OCI-LY3 (cell line): ENCODE data around the gene MRPL12.

Source experiments
- H2AFZ ChIP-seq: fragments of 200-600, 300-600 bp; shearing (Covaris generic); 2 replicates; pipeline ENCODE4 v1.6.0; 2014; ENCODE audit warnings: antibody characterized with exemption, low read depth, low read length
- H3K27ac ChIP-seq: fragments of 200-600, 300-600 bp; sonication (generic); 2 replicates; pipeline ENCODE4 v1.5.1; 2014; ENCODE audit warnings: mild to moderate bottlenecking, low read length, moderate library complexity, mixed read lengths
- H3K27me3 ChIP-seq: fragments of 200-600, 300-600 bp; sonication (generic); 2 replicates; pipeline ENCODE4 v1.6.1; 2014; ENCODE audit warnings: low read depth, low read length, mixed read lengths
- H3K36me3 ChIP-seq: fragments of 200-600, 300-600 bp; sonication (generic); replicated peaks from 2 replicates; pipeline ENCODE3; 2014; ENCODE audit warnings: low read depth, low read length, mixed read lengths
- H3K4me1 ChIP-seq: fragments of 300-600, 200-600 bp; sonication (generic); 2 replicates; pipeline ENCODE4 v1.6.1; 2014; ENCODE audit warnings: low read length, mixed read lengths
- H3K4me2 ChIP-seq: fragments of 200-600, 300-600 bp; sonication (generic); 2 replicates; pipeline ENCODE4 v1.6.1; 2014; ENCODE audit warnings: low read length, mixed read lengths
- H3K4me3 ChIP-seq: fragments of 300-600, 200-600 bp; sonication (generic); 2 replicates; pipeline ENCODE4 v1.5.1; 2014; ENCODE audit warnings: antibody characterized with exemption, mild to moderate bottlenecking, low read length, moderate library complexity
- H3K79me2 ChIP-seq: fragments of 300-600, 200-600 bp; shearing (Covaris generic); 2 replicates; pipeline ENCODE4 v1.6.1; 2014; ENCODE audit warnings: mild to moderate bottlenecking, low read length, mixed read lengths
- H3K9ac ChIP-seq: fragments of 300-600, 200-600 bp; shearing (Covaris generic); 2 replicates; pipeline ENCODE4 v1.6.0; 2014; ENCODE audit warnings: mild to moderate bottlenecking, low read length, moderate library complexity
- H3K9me3 ChIP-seq: fragments of 200-600, 300-600 bp; shearing (Covaris generic); 2 replicates; pipeline ENCODE4 v1.6.1; 2014; ENCODE audit warnings: low read length, mixed read lengths; ENCODE audit not compliant: insufficient read depth
- H4K20me1 ChIP-seq: fragments of 200-600, 300-600 bp; sonication (generic); 2 replicates; pipeline ENCODE4 v1.6.1; 2016; ENCODE audit warnings: low read length, mixed read lengths; ENCODE audit not compliant: insufficient read depth
- EZH2phosphoT487 ChIP-seq: fragments of 200-600 bp; shearing (Covaris generic); IDR thresholded peaks from 2 replicates; pipeline ENCODE4 v1.6.1; 2018; ENCODE audit warnings: antibody characterized with exemption, mixed run types, low read depth
- TF ChIP-seq, protein P1 (sequence below): fragments of 200-600, 300-600 bp; sonication (generic); IDR thresholded peaks from 2 replicates; pipeline ENCODE4 v1.5.1; 2014; ENCODE audit warnings: antibody characterized with exemption, low read length, low read depth

Gene MRPL12

DNA sequence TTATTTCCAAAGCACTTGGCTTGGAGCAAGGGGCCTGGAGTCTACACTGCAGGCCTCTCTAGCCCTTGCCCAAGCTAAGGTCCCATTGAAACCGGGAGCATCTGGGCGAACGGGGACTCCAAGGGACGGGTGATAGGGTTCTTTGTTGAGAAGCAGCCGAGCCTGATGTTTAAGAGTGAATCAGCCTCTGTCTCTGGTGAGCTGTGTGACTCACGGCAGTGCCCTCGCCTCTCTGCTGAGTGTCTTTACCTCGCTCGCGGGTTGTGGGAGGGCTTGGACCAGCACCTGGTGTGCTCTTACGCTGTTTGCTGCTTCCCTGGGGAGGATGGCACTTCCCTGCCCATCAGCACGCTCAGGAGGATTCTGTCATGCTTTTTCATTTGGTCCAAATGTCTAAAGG lies 18.1 kb upstream of the MRPL12 start:
- Histone ChIP-seq H3K9ac (peak overlapping the region; percentile 84), H3K4me3 (peak overlapping the region; percentile 87), H2AFZ (no peak overlapping the region), H3K79me2 (peaks cover 56% of the 10 kb centered on the region), H3K9me3 (no peaks in the 10 kb centered on the region), H3K4me2 (peak overlapping the region; percentile 100), H3K36me3 (peaks cover 10% of the 10 kb centered on the region), H3K27ac (peak overlapping the region; percentile 3; the same call in 1 of the 2 replicates), H4K20me1 (0 out of 2 replicates have a peak, but pooled peaks cover 6% of the 10 kb centered on the region), H3K27me3 (no peaks in the 10 kb centered on the region), H3K4me1 (peaks cover 18% of the 10 kb centered on the region)
- TF ChIP-seq EZH2phosphoT487: no peak
- TF ChIP-seq, protein P1, sequence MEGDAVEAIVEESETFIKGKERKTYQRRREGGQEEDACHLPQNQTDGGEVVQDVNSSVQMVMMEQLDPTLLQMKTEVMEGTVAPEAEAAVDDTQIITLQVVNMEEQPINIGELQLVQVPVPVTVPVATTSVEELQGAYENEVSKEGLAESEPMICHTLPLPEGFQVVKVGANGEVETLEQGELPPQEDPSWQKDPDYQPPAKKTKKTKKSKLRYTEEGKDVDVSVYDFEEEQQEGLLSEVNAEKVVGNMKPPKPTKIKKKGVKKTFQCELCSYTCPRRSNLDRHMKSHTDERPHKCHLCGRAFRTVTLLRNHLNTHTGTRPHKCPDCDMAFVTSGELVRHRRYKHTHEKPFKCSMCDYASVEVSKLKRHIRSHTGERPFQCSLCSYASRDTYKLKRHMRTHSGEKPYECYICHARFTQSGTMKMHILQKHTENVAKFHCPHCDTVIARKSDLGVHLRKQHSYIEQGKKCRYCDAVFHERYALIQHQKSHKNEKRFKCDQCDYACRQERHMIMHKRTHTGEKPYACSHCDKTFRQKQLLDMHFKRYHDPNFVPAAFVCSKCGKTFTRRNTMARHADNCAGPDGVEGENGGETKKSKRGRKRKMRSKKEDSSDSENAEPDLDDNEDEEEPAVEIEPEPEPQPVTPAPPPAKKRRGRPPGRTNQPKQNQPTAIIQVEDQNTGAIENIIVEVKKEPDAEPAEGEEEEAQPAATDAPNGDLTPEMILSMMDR: no peak

DNA sequence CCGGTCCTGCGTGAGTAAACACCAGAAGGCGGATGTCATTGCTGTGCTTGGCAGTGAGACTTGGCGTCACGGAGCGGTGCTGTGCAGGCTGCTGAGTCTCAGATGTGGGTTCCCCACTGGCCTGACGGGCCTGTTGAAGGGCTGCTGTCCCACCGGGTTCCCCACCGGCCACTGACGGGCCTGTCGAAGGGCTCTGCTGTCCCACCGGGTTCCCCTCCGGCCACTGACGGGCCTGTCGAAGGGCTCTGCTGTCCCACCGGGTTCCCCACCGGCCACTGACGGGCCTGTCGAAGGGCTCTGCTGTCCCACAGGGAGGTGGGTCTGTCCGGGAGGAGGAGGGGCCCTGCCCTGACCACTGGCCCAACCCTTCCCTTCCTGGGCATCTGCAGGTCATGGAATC lies 16.6 kb upstream of the MRPL12 start:
- H4K20me1 ChIP-seq: 0 out of 2 replicates have a peak, but pooled peaks cover 6% of the 10 kb centered on the region
- H2AFZ ChIP-seq: no peak overlapping the region
- TF ChIP-seq, protein P1: no peak
- TF ChIP-seq EZH2phosphoT487: no peak
- peaks cover 14% of the 10 kb centered on the region for H3K36me3 ChIP-seq
- peaks cover 18% of the 10 kb centered on the region for H3K4me1 ChIP-seq
- H3K27ac ChIP-seq: no peak overlapping the region
- H3K4me2 ChIP-seq: no peak overlapping the region
- no peak overlapping the region for H3K4me3 ChIP-seq
- no peaks in the 10 kb centered on the region for H3K9me3 ChIP-seq
- no peaks in the 10 kb centered on the region for H3K27me3 ChIP-seq
- no peak overlapping the region for H3K9ac ChIP-seq
- H3K79me2 ChIP-seq: peaks cover 50% of the 10 kb centered on the region

DNA sequence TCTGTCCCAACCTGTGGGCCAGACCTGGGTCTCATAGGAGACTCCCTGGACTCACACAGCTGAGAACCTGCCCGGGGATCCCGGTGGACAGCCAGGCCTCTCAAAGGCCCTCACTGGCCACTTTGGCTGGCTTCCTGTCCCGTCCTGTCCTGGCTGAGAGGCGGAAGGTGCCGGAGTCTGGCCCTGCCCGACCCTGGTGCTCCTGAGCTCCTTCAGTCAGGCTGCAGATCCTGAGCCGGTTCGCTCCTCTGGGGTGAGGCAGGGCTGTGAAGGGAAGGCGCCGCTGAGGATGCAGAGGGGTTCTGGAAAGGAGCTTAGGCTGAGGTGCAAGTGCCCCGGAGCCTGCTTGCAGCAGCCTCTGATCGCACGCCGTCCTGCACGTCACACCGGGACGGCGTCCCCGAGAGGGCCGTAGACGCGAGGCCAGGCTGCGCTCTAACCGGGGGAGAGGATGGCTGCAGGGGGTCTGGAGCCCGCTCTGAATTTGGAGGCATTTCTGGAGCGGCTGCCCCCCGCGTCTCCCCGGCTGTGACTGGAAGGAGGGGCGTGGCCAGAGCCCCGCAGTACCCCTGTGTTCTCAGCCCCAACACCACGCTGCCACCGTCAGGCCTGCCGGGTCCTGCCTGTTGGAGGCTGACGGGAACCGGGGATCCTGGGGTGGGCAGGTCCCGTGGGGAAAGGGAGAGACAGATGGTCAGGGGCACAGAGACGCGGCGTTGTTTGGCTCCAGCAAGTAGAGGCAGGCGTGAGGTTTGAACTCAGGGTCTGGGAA lies 15.2 kb upstream of the MRPL12 start:
- no peaks in the 10 kb centered on the region for H3K9me3 ChIP-seq
- H3K27me3 ChIP-seq: no peaks in the 10 kb centered on the region
- H3K4me2 ChIP-seq: no peak overlapping the region
- no peak for TF ChIP-seq EZH2phosphoT487
- TF ChIP-seq, protein P1: no peak
- H3K36me3 ChIP-seq: peaks cover 16% of the 10 kb centered on the region
- no peak overlapping the region for H3K9ac ChIP-seq
- H3K27ac ChIP-seq: no peak overlapping the region
- H3K4me1 ChIP-seq: peaks cover 12% of the 10 kb centered on the region
- peaks cover 37% of the 10 kb centered on the region for H3K79me2 ChIP-seq
- H4K20me1 ChIP-seq: 0 out of 2 replicates have a peak, but pooled peaks cover 6% of the 10 kb centered on the region
- H3K4me3 ChIP-seq: no peak overlapping the region
- no peak overlapping the region for H2AFZ ChIP-seq

DNA sequence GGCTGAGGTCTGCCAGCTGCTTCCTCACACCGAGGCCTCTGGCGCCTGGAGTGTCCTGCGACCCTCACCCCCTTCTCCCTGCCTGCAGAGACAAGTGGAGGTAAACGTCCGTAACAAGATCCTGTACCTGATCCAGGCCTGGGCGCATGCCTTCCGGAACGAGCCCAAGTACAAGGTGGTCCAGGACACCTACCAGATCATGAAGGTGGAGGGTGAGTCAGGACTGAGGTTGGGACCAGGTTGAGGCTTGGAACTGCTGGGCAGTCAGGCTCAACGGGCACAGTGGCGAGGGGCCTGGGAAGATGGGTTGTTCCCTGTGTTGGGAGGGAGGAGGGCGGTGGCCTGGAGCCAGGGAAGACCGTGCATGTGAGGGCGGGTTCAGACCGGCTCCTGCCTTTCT lies 14.6 kb upstream of the MRPL12 start:
- no peaks in the 10 kb centered on the region for H3K27me3 ChIP-seq
- no peak overlapping the region for H3K27ac ChIP-seq
- TF ChIP-seq EZH2phosphoT487: no peak
- TF ChIP-seq, protein P1: no peak
- peaks cover 12% of the 10 kb centered on the region for H3K4me1 ChIP-seq
- 0 out of 2 replicates have a peak, but pooled peaks cover 6% of the 10 kb centered on the region for H4K20me1 ChIP-seq
- no peak overlapping the region for H3K9ac ChIP-seq
- no peak overlapping the region for H3K4me2 ChIP-seq
- H3K9me3 ChIP-seq: no peaks in the 10 kb centered on the region
- H3K36me3 ChIP-seq: peaks cover 16% of the 10 kb centered on the region
- H3K4me3 ChIP-seq: no peak overlapping the region
- H3K79me2 ChIP-seq: peaks cover 31% of the 10 kb centered on the region
- no peak overlapping the region for H2AFZ ChIP-seq
